Choroid plexus epithelial cell (primary cell): ENCODE results near the gene SNED1.

Experiments
- DNase-seq: peaks from one replicate; pipeline ENCODE4 v3.0.0-alpha.2; 2010; ENCODE audit warnings: low read depth
- H3K4me3 ChIP-seq: 2 replicates; pipeline ENCODE4 v1.5.1; 2011; ENCODE audit warnings: low read depth, mild to moderate bottlenecking, control low read depth, low read length, moderate library complexity
- TF ChIP-seq, protein P1 (sequence below): conservative IDR thresholded peaks from 2 replicates; pipeline ENCODE4 v1.5.1; 2011; ENCODE audit warnings: low read depth, mild to moderate bottlenecking, control low read depth, inconsistent platforms, low read length, moderate library complexity

SNED1 gene

GRCh38 chr2:241033994-241034393 is 35.6 kb downstream of the SNED1 start:
- H3K4me3 ChIP-seq = no peak overlapping the region
- TF ChIP-seq, protein P1, sequence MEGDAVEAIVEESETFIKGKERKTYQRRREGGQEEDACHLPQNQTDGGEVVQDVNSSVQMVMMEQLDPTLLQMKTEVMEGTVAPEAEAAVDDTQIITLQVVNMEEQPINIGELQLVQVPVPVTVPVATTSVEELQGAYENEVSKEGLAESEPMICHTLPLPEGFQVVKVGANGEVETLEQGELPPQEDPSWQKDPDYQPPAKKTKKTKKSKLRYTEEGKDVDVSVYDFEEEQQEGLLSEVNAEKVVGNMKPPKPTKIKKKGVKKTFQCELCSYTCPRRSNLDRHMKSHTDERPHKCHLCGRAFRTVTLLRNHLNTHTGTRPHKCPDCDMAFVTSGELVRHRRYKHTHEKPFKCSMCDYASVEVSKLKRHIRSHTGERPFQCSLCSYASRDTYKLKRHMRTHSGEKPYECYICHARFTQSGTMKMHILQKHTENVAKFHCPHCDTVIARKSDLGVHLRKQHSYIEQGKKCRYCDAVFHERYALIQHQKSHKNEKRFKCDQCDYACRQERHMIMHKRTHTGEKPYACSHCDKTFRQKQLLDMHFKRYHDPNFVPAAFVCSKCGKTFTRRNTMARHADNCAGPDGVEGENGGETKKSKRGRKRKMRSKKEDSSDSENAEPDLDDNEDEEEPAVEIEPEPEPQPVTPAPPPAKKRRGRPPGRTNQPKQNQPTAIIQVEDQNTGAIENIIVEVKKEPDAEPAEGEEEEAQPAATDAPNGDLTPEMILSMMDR = no peak
- DNase-seq = no peak

DNA sequence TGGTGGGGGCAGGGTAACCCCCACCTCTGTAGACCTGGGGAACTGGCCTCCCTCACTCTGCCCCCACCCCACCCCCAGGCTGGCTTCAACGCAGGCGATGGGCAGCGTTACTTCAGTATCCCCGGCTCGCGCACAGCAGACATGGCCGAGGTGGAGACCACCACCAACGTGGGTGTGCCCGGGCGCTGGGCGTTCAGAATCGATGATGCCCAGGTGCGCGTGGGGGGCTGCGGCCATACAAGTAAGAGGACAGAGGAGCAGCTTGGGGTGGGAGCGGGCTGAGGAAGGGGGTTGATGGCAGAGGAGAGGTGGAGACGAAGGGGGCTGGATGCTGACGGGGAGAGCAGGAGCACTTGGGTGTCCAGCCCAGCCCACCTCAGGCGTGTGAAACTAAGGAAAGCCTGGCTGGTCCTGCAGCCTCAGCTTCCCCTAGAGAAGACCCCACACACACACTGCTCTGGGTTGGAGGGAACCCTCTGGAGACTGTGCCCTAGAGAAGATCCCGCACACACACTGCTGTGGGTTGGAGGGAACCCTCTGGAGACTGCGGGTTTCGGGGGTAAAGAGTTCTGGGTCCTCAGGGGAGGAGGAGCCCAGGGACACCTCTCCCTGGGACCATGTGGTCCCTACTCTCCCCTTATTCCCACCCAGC is 36.2 kb downstream of the SNED1 start:
- TF ChIP-seq, protein P1 = no peak
- no peak overlapping the region for H3K4me3 ChIP-seq
- no peak for DNase-seq

DNA sequence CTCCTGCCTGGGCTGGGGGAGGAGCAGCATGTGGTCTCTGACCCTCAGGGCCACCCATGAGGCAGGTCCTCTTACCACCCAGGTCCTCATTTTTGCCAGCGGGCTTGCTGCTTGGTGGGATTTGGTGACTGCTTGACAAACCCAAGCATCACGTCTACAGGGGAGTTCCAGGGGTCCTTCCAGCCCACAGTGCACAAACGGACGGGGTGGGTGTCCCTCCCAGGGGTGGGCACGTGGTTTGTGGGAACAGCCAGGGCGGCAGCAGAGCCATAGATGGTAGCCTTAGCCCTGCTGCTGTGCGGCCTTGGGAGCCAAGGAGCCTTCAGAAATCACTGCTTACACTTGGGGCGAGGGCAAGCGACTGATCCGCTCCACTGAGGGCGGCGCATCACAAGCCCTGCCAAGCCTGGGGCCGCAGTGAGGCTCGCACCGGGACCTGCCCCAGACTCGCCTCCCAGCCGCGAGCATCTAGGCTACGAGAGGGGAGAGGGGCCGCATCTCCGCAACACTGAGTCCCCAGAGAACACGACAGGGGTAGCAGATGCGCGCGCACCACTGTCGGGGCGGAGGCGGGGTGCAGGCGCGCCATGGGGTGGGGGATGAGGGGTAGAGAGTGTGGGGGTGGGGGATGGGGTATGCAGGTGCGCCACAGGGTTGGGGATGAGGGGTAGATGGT is 36.9 kb downstream of the SNED1 start:
- no peak for DNase-seq
- H3K4me3 ChIP-seq = no peak overlapping the region
- TF ChIP-seq, protein P1 = no peak

DNA sequence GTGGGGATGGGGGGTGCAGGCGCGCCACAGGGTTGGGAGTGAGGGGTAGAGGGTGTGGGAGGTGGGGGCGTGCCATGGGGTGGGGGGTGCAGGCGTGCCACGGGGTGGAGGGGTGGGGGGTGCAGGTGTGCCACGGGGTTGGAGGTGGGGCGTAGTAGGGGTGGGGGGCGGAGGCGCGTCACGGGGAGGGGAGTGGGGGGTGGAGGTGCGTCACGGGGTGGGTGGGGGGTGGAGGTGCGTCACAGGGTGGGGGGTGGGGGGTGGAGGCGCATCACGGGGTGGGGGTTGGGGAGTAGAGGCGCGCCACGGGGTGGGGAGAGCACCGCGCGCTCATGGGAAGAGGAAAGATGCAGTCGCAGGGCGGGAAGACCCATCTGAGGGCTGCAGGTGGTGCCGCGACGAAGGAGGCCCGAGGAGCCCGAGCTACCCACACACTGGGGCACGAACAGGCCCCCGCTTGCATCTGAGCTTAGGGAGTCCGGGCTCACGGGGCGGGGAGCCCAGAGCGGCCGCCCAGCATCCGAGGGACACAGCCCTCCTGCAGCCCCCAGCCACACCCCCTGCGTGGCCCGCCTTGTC is 37.5 kb downstream of the SNED1 start:
- no peak for DNase-seq
- TF ChIP-seq, protein P1 = no peak
- H3K4me3 ChIP-seq = no peak overlapping the region

GRCh38 chr2:241036397-241036963 is 38.1 kb downstream of the SNED1 start:
- no peak for DNase-seq
- no peak overlapping the region for H3K4me3 ChIP-seq
- TF ChIP-seq, protein P1 = no peak

DNA sequence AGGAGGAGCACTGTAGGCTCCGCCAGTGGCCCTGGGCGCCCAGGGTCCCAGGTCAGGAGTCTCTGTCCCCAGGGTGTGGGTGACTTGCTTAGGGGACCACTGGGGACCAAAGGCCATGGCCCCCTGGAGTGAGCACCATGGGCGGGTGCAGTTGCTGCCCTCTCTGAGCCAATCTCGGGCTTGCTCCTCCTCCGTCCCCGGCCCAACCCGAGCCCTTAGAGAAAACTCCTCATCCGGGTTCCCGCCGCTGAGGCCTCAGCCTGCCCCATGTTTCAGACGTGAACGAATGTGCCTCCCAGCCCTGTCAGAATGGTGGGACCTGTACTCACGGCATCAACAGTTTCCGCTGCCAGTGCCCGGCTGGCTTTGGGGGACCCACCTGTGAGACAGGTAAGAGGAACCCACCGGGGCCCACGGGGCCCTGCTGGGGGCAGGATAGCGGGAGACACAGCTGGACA is 38.6 kb downstream of the SNED1 start:
- DNase-seq = no peak
- TF ChIP-seq, protein P1 = no peak
- H3K4me3 ChIP-seq = no peak overlapping the region
